Endothelial cell (in vitro differentiated cells): Measurements from ENCODE around the gene KRTAP10-10. TPM values are rescaled to one million over a fixed set of nuclear protein-coding genes. Genes with fewer than 3 reads are reported as not detected.

Source experiments
- DNase-seq: peaks from one replicate; pipeline ENCODE4 v3.0.0; 2021; ENCODE audit warnings: low spot score
- H3K27ac Mint-ChIP-seq: one replicate; pipeline ENCODE4 v1.8.0; 2021; ENCODE audit warnings: mixed read lengths, inconsistent platforms; ENCODE audit not compliant: unreplicated experiment
- H3K27me3 Mint-ChIP-seq: one replicate; pipeline ENCODE4 v1.8.0; 2021; ENCODE audit warnings: mild to moderate bottlenecking, moderate library complexity, mixed read lengths, inconsistent platforms; ENCODE audit not compliant: unreplicated experiment
- H3K36me3 Mint-ChIP-seq: one replicate; pipeline ENCODE4 v1.8.0; 2021; ENCODE audit warnings: mild to moderate bottlenecking, low read depth, mixed read lengths, inconsistent platforms; ENCODE audit not compliant: unreplicated experiment
- H3K4me1 Mint-ChIP-seq: one replicate; pipeline ENCODE4 v1.8.0; 2021; ENCODE audit warnings: mild to moderate bottlenecking, mixed read lengths, inconsistent platforms; ENCODE audit not compliant: unreplicated experiment
- H3K4me3 Mint-ChIP-seq: one replicate; pipeline ENCODE4 v1.8.0; 2021; ENCODE audit warnings: mild to moderate bottlenecking, mixed read lengths, inconsistent platforms; ENCODE audit not compliant: unreplicated experiment
- H3K9me3 Mint-ChIP-seq: one replicate; pipeline ENCODE4 v1.8.0; 2021; ENCODE audit warnings: mixed read lengths, inconsistent platforms; ENCODE audit not compliant: unreplicated experiment
- total RNA-seq: library from RNA; stranded (reverse); fragmentation: NEBNext Ultra II Directional; extraction: Animal tissue kit (Norgen Biotek cat#: 25700); gene quantifications from one replicate; pipeline ENCODE4 v1.2.1, GENCODE V29; 2021; ENCODE audit not compliant: unreplicated experiment
- TF ChIP-seq, protein P1 (sequence below): fragments of 200-600 bp; sonication (generic); IDR thresholded peaks from one replicate; pipeline ENCODE4 v1.5.0; 2021; ENCODE audit warnings: antibody characterized with exemption; ENCODE audit not compliant: unreplicated experiment

Gene KRTAP10-10
- total RNA-seq, 1 donor from 2014 or later = not detected

- Mint-ChIP-seq H3K36me3 (peaks cover 10% of the 10 kb centered on the region), H3K4me1 (peaks cover 7% of the 10 kb centered on the region), H3K9me3 (peaks cover 8% of the 10 kb centered on the region), H3K4me3 (no peak overlapping the region), H3K27ac (no peak overlapping the region), H3K27me3 (peaks cover 4% of the 10 kb centered on the region)
- no peak for DNase-seq
- TF ChIP-seq, protein P1, sequence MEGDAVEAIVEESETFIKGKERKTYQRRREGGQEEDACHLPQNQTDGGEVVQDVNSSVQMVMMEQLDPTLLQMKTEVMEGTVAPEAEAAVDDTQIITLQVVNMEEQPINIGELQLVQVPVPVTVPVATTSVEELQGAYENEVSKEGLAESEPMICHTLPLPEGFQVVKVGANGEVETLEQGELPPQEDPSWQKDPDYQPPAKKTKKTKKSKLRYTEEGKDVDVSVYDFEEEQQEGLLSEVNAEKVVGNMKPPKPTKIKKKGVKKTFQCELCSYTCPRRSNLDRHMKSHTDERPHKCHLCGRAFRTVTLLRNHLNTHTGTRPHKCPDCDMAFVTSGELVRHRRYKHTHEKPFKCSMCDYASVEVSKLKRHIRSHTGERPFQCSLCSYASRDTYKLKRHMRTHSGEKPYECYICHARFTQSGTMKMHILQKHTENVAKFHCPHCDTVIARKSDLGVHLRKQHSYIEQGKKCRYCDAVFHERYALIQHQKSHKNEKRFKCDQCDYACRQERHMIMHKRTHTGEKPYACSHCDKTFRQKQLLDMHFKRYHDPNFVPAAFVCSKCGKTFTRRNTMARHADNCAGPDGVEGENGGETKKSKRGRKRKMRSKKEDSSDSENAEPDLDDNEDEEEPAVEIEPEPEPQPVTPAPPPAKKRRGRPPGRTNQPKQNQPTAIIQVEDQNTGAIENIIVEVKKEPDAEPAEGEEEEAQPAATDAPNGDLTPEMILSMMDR = no peak
Measured at GRCh38 chr21:44615911-44616590, 21.1 kb upstream of the KRTAP10-10 start.

DNA sequence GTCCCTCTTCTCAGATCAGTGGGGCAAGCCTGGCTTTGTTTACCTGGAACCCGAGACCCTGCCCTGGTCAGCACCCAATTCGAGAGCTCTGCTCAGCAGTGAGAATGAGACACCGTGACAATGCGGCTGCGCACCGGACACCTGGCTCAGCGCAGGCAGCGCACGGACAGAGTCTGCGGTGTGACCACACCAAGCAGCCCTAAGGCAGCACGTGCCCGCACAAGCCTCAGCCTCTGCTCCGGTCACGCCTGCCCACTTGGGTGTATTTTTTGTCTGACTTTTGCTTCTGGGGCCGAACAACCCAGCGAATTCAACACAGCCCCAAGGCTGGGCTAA, 20.6 kb upstream of the KRTAP10-10 start:
- peaks cover 6% of the 10 kb centered on the region for H3K9me3 Mint-ChIP-seq
- peaks cover 7% of the 10 kb centered on the region for H3K4me1 Mint-ChIP-seq
- TF ChIP-seq, protein P1 = no peak
- DNase-seq = no peak
- H3K27me3 Mint-ChIP-seq = peaks cover 4% of the 10 kb centered on the region
- no peak overlapping the region for H3K4me3 Mint-ChIP-seq
- no peak overlapping the region for H3K27ac Mint-ChIP-seq
- peaks cover 7% of the 10 kb centered on the region for H3K36me3 Mint-ChIP-seq

GRCh38 chr21:44617071-44617501, 20.1 kb upstream of the KRTAP10-10 start:
- Mint-ChIP-seq H3K4me1 (peaks cover 7% of the 10 kb centered on the region), H3K27ac (no peak overlapping the region), H3K36me3 (peaks cover 4% of the 10 kb centered on the region), H3K4me3 (no peak overlapping the region), H3K27me3 (peaks cover 4% of the 10 kb centered on the region), H3K9me3 (peaks cover 4% of the 10 kb centered on the region)
- DNase-seq = no peak
- TF ChIP-seq, protein P1 = no peak

GRCh38 chr21:44618504-44618903, 18.7 kb upstream of the KRTAP10-10 start:
- Mint-ChIP-seq H3K4me3 (no peak overlapping the region), H3K36me3 (no peaks in the 10 kb centered on the region), H3K27ac (no peak overlapping the region), H3K9me3 (no peaks in the 10 kb centered on the region), H3K27me3 (peaks cover 2% of the 10 kb centered on the region), H3K4me1 (peaks cover 7% of the 10 kb centered on the region)
- TF ChIP-seq, protein P1 = no peak
- no peak for DNase-seq

- TF ChIP-seq, protein P1 = no peak
- H3K9me3 Mint-ChIP-seq = no peaks in the 10 kb centered on the region
- H3K4me3 Mint-ChIP-seq = no peak overlapping the region
- H3K4me1 Mint-ChIP-seq = peaks cover 7% of the 10 kb centered on the region
- no peaks in the 10 kb centered on the region for H3K36me3 Mint-ChIP-seq
- H3K27me3 Mint-ChIP-seq = peaks cover 2% of the 10 kb centered on the region
- H3K27ac Mint-ChIP-seq = no peak overlapping the region
- DNase-seq = no peak
Measured at GRCh38 chr21:44618909-44619308, 18.2 kb upstream of the KRTAP10-10 start.
